Stimulated activated CD4-positive, alpha-beta T cell treated with anti-CD3 and anti-CD28 coated beads, Interleukin-12 subunit alpha, Interleukin-12 subunit beta, amount 100 ng/mL, for 48 hours (primary cell): ENCODE data around the gene NALCN.

ENCODE experiments used
- DNase-seq, 3 donors: peaks; one replicate each; pipeline ENCODE4 v3.0.0-alpha.2; 2020; ENCODE audit warnings: low read depth in 2 of 3, low spot score in 1 of 3

The NALCN gene

DNA sequence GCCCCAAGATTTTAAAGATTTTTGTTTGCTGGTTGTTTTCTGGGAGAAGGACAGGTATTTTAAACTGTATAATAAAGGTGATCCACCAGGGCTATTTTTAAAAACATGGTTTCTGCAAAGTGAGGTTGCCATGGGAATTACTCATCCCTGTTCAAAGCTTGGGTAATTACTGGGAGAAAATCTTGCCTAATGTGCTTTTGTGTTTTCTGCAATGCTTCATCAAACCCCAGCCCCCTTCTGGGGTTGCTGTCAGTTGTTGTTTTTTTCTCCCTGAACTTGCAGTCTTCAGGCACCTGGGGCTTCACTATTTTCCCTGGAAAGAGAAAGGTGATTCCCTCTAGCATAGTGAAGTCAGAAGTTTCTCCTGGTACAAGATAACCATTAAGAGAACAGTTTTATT lies 277.2 kb downstream of the NALCN start:
- DNase-seq: no peak

DNA sequence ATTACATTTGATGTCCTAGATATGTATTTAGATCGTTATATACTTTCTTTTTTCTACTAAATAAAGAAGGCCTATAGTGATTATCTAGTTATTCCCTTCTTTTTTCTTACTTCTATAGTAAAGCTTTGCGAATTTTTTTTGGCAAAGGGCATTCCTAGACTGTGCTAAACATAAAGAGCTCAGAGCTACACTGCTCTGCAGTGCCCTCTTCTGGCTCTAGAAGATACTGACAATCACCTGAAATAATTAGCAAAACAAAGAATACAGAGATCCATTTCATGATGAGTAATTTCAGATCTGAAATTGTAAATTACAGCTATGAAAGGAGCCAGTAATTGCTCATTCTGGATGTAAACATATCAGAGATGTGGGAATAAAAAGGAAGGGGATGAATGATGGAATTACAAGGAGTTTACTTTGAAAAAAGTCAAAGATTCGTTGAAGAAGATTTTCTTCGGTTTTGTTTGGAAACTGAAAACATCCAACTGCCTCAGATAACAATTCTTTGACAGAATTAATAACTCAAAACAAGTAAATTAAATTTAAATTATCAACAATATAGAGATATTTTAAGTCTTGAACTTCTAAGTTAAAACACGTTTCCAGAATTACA lies 288.5 kb downstream of the NALCN start:
- peak in 1 of 3 donors; percentile 17 for DNase-seq

DNA sequence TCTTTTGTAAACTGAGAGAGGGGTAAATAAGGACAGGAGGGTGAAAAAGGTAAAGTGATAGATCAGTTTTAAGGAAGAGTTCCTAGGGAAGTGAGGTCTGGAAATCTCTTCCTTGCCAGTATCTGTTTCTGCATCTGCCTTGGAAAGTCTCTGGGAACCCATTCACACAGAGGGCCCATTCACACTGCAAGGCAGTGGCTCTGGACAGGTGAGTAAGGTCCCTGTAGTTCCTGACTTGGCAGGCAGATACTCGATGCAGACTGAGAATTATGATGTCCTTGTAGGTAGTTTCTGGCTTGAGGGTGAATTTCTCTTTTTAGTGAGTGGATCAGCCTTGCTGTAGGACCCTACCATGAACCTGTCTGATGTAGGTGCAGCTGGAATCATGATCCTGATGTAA lies 293.3 kb downstream of the NALCN start:
- no peak for DNase-seq

DNA sequence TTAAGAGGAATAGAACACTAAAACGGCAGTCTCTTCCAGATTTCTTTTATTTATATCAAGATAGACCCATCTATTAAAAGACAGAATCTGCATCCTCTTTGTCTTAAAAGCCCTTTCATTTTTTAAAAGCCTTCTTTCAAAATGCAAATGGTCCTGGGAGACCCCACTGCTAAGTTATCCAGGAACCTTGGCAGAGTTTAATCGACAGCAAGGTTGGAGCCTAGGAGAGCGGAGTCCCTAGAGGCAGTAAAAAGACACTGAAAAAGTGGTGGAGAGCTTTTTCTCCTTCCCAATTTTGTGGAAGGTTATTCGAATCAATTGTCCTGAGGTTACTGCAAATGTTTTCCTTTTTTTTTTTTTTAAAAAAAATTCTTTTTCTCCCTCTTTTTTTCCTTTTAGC lies 294.7 kb downstream of the NALCN start:
- DNase-seq: no peak

DNA sequence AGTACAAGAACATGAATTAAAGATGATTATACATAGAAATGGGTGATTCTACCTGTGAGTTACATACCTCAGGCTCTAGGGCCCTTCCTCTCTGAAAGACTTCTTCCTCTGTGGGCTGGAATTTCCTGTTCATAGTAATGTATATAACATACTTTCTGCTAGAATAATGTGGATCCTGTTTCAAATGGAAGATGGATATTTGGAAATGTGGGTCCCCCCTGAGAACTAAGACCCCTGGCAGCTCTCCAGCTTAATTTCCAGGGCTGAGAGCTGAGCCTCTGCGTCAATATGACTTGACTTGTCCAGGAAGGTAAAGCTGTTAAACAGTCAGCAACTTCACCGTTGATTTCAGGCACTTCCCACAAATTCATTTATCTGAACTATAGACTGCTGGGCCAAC lies 296.3 kb downstream of the NALCN start:
- no peak for DNase-seq

DNA sequence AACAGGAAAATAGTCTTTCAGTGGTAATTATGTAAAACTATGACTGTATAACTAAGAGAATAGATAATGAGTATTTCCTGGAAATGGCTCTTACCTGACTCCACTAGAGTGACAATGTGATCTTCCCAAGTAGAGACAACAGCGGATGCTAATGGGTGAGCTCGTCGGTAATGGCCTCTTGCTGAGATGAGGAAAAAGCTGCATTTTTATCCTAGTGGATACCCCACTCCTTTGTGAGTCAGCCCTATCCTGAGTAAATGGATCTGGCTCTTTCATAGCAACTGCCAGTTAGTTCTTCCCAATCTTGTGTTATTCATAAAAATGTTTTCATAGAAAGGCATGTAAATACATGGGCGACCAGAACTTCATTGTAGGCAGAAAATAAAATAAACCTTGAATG lies 299.5 kb downstream of the NALCN start:
- no peak for DNase-seq

DNA sequence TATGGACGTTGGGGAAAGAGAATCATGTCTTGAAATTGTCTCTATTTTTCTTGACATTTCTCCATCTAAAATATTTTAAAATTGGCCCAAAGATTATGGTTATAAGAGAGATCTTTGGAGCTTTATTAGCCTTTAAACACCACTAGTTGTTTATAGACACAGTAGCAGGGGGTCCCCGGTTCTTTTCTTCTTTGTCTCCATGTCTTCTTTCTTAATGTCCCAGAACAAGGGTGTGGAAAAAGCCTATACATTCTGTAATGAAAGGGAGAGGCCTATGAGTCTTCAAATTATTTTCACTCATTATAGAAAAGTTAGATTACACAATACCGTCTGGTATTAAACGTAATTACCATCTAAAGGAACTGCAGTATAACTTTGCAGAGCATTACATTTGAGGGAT lies 300.0 kb downstream of the NALCN start:
- no peak for DNase-seq

DNA sequence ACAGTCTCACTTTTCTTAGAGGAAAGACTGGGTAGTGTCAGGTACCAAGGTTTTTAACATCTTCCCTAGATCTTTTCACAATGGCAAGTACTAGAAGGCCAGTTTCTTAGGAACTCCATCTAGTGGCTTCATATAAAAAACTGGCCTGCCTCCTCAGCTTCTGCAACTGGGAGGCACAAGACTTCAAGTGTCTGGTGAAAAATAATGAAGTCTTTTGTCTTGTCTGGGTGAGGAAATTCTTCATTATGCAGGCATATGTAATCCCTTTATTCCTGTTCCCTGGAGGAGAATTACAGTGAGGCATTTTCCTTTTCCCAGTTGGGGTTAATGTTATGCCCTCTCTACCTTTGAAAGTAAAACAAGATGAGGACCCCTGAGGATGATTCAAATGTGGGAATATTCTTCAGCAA lies 300.5 kb downstream of the NALCN start:
- DNase-seq: no peak

DNA sequence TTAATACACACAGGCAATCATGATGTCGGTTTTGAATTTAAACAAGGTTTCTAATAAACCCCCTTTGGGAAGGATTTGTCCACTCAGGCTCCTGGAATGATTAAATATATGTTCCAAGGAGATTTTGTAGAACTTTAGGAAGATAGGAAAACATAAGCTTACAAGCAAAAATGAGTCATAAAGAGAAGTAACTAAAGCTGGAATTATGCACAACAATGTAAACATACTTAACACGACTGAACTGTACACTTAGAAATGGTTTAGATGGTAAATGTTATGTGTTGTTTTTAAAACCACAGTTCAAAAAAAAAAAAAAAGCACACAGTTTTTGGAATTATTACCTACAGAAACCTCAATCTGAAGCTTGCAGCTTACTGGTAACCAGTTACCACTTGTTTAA lies 304.4 kb downstream of the NALCN start:
- no peak for DNase-seq

DNA sequence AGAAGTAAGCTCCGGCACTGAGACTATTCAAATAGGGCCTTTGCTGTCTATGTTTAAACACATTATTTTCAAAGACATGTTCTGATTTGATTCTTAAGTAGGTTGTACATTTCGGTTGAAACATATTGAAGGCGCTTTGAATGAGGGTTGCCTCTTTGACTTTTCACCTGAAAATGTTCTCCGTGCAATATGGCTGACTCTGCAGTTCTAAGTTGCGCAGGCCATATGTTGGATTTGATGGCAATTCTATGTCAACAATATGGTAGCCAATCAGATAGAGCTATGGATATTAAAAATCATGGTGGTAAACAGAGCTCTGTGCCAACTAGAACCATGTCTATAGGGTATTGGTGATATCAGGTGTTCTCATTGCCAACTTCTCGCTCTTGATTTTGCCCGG lies 307.3 kb downstream of the NALCN start:
- DNase-seq: no peak

DNA sequence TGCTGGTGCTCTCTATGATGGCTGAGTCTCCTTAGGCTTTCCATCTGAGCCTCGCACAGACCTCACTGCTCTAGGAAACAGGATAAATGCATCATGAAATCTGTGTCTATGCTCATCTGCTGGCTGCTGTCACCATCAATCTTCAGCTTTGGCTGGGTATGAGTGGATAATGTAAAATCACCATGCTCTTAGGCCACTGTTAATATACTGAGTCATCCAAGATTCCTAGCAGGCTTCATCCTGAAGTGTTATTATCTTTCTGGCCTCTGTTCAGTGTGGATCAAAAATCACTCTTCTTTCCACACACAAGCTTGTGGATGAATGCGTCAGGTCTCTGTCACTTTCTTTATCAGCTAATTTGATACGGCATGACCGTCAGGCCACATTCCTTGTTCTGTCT lies 317.4 kb downstream of the NALCN start:
- DNase-seq: no peak

DNA sequence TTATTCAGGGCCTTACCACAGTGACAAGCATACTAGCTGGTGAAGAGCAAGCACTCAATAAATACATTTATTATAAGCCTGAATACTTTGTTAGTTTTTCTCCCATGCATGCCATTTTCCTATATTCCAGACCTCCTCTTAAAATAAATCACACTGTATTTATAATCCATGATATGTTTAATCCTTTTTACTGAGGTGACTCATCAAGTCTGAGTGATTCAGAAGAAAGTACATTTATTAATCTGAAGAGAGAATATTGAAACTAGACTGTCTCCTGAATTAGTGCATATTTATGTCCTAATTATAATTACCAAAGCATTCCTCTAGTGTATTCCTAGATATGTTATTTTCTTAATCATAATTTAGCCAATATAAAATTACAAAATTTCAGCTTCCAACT lies 323.3 kb downstream of the NALCN start:
- DNase-seq: no peak

DNA sequence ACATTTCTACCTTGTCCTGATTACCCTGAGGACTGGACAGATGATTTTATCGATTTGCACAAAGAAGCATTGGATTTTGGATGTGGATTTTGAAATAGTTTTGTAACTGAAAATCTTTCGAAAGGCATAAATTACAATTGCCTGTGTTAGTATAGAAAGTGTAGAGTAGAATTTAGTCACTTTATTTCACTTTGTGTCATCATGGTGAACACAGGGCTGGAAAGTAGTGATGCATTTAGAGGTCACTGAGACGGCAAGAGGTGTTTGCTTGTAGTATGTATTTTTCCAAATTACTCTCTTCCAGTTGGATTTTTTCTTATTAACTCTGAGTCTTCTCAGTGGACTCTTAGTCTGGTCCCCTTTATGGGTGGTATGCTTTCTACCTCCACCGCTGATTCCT lies 326.0 kb downstream of the NALCN start:
- no peak for DNase-seq

DNA sequence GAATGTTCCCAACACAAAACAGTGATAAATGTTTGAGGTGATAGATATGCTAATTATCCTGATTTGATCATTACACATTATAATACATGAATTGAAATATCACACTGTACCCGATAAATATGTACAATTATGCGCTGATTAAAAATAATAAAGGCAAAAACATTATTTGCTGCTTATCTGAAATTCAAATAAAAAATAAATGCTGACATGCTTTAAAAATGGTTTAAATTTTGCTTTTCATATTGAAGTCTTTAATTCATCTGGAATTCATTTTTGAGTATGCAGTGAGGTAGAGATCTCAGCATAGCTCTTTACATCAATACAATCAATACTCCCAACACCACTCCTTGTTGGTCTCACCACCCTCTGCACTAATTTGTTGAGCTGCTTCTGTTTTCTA lies 330.8 kb downstream of the NALCN start:
- no peak for DNase-seq

DNA sequence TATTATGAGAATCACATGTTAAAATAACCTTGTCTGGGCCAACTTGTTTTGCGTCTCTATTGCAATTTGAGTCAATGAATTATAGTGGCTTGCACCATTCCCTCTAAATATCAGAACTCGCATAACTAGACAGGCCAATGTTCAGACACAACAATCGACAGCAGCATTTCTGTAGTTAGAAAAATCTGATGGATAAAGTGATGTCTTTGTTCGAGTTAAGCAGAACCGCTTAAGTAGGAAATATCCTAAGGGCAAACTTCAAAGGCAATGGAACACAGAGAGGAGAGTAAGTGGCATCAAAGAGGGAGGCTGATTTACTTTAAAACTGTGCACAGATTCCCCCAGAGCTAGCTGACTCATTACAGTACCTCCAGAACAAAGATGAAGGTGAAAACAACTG lies 333.9 kb downstream of the NALCN start:
- DNase-seq: no peak

DNA sequence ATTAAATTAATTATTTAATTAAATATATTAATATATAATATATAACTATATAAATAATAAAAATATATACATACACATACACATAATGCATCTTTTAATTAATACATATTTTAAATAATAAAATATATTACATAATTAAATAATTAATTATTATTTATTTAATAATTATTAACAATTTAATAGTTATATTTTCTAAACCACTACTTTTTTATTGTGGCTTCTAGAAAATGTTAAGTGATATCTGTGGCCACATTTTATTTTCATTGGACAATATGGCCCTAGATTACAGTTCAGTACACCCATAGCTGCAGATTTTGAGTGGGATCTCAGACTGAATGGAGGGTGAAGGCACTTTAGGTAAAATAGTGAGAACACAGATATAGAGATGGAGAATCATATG lies 335.7 kb downstream of the NALCN start:
- no peak for DNase-seq

DNA sequence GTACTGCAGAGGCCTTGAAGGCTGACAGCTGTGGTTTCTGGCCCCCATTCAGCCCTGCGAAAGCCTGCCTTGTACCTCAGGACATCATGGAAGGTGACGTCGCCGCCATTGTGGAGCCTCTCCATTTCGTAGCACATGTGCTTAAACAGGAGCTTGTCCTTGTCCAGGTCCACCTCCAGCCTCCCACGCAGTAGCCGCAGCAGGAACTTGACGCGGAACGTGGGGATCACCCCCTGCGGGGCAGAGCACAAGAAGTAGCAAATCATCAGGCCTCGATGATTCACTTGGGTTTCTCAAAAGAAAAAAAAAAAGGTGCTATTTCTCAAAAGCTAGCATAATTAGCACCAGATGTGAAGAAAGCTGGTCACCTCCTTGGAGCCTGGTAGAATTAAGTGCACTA lies 351.0 kb downstream of the NALCN start:
- DNase-seq: no peak

DNA sequence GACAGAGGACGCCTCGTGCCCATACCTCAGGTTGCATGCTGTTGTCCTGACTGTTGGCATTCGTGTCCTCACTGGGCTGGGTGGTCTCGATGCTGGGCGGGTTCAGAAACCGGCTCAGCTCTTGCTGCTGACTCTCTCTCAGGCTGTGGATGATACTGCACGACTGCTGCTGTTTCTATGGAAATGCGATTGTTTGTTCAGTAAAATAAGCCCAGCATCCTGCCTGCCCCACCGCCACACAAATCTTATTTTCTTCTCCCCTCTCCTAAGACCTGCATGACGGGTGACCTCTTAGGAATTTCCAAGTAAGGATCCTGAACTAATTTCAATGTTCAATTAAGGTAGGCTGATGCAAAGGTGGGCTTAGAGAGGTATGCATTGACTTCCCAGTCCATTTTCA lies 356.5 kb downstream of the NALCN start:
- DNase-seq: no peak

DNA sequence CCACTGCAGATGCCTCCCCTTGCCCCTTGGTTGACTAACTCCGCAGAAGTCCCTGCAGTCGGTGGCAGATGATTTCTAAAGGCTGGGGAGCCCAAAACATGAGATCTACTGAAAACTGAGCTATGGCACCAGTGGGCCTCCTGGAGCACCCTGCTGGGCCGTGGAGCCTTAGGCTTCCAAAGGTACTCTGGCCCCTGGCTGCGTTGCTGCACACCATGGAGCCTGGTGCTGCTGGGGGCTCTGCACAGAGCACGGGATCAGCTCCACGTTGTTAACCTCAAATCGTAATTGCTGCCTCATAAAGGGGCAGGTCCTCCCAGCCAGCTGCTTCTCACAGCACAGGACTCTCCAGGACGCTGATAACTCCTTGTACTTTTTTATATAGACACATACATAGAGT lies 357.5 kb downstream of the NALCN start:
- no peak for DNase-seq

DNA sequence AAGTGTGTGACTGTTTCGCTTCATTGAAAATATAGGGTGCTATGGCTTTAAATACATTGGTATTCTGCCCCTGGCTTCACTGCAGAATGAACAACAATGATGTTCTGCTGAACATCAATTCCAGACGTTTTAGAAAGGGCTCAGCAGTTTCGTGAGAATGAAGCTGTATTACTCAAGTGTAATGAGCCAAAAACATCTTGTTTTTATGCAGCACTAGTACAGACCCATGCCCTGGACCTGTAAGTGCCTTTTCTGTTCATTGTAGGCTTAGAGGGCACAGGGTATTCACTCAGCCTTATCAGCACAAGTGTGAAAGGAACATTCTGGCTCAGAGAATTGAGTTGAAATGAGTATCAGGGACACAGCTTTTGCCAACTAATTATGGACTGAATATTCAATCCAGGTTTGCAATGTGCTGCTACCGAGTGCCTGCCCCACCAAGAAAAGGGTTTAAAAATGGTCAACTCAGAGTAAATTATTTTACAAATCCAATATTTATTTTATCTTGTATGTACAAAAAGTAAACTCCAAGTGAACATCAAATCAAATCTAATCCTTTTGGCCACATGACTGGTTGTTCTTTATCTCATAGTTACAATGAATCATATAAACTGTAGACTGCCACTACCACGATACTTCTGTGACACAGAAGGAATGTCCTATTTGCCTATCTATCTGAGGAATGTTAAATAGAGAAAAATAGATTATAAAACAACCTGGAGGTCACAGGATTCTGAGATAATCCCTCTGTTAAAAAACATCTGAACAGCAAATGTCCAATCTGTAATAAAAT lies 362.8 kb downstream of the NALCN start:
- DNase-seq: no peak

DNA sequence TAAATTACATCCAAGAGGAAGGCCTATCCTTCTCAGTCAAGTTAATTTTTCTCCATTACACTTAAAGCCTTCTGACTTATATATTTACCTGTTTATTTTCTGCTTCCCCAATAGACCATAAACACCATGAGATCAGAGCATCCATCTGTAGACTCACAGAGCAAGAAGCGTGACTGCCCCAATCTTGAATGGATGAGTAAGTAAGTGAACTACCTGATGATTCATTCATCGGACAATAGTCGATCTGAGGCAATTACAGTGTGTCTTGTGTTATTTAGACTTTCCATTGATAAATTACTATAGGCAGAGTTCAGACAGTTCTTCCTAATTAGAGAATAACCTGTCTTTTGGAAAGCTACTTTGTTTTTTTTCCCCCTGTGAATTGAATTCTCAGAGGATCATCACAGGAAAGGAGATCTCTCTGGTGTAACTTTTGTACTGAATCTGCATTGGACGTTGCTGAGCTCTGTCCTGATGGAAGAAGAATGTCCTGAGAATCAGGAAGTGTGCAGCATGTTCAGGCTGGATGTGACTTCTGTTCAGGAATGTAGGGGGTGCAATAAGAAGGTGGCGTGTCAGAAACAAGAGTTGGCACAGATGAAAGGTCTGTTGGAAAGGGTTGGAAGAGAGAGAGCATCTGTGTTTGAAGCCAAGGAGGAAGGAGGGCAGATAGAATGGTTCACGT lies 367.0 kb downstream of the NALCN start:
- no peak for DNase-seq

DNA sequence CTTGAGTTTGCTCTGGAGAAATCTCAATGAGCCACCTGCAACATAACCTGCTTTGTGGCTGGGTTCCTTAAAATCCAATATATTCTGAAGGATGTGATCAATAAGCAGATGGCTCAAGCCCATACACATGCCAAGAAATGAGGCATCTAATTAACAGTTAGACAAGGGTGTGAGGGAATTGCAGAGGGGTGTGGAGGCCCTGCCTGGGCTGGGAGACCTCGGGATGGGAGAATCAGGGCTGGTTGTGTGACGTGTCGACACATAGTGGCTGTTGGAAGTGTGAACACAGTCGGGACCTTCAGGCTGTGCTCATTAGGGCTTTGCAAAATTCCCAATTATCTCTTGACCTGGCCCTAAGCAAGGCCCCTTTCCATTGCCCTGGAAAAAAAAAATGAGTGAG lies 379.8 kb downstream of the NALCN start:
- DNase-seq: no peak
